KMS-11 (cell line): ENCODE measurements around the gene SPOCD1.

Experiments used
- H2AFZ ChIP-seq: fragments of 200-600 bp; sonication (generic); 2 replicates; pipeline ENCODE4 v1.6.1; 2016; ENCODE audit warnings: antibody characterized with exemption, mixed run types, low read depth
- H3K27ac ChIP-seq: fragments of 200-600 bp; sonication (generic); 2 replicates; pipeline ENCODE4 v1.6.1; 2016; ENCODE audit warnings: mild to moderate bottlenecking, mixed run types
- H3K27me3 ChIP-seq: fragments of 200-600 bp; sonication (generic); 2 replicates; pipeline ENCODE4 v1.6.1; 2017; ENCODE audit warnings: mild to moderate bottlenecking, low read depth, mixed run types, moderate library complexity; ENCODE audit not compliant: insufficient read depth
- H3K36me3 ChIP-seq: fragments of 200-600 bp; sonication (generic); 2 replicates; pipeline ENCODE4 v1.6.1; 2017; ENCODE audit warnings: mild to moderate bottlenecking, mixed run types; ENCODE audit not compliant: insufficient read depth
- H3K4me1 ChIP-seq: fragments of 200-600 bp; sonication (generic); 2 replicates; pipeline ENCODE4 v1.6.1; 2016; ENCODE audit warnings: mild to moderate bottlenecking, low read depth, mixed run types; ENCODE audit not compliant: poor library complexity, severe bottlenecking
- H3K4me2 ChIP-seq: fragments of 200-600 bp; sonication (generic); 2 replicates; pipeline ENCODE4 v1.7.0; 2016; ENCODE audit warnings: mild to moderate bottlenecking, mixed run types
- H3K4me3 ChIP-seq: fragments of 200-600 bp; sonication (generic); IDR thresholded peaks from 2 replicates; pipeline ENCODE4 v1.6.1; 2017; ENCODE audit warnings: low read depth, low read length, mixed read lengths; ENCODE audit not compliant: insufficient read depth
- H3K79me2 ChIP-seq: fragments of 200-600 bp; sonication (generic); 2 replicates; pipeline ENCODE4 v1.6.1; 2016; ENCODE audit warnings: low read depth, mixed run types; ENCODE audit not compliant: insufficient read depth
- H3K9ac ChIP-seq: fragments of 200-600 bp; sonication (generic); 2 replicates; pipeline ENCODE4 v1.6.1; 2016; ENCODE audit warnings: mild to moderate bottlenecking, mixed run types
- H4K20me1 ChIP-seq: fragments of 200-600 bp; sonication (generic); 2 replicates; pipeline ENCODE4 v1.6.1; 2016; ENCODE audit warnings: mild to moderate bottlenecking, mixed run types; ENCODE audit not compliant: insufficient read depth
- CTCF ChIP-seq: fragments of 200-600 bp; sonication (generic); conservative IDR thresholded peaks from 2 replicates; pipeline ENCODE4 v1.6.1; 2017; ENCODE audit warnings: low read depth, mild to moderate bottlenecking, antibody characterized with exemption, low read length, moderate library complexity, mixed read lengths

The SPOCD1 gene

DNA sequence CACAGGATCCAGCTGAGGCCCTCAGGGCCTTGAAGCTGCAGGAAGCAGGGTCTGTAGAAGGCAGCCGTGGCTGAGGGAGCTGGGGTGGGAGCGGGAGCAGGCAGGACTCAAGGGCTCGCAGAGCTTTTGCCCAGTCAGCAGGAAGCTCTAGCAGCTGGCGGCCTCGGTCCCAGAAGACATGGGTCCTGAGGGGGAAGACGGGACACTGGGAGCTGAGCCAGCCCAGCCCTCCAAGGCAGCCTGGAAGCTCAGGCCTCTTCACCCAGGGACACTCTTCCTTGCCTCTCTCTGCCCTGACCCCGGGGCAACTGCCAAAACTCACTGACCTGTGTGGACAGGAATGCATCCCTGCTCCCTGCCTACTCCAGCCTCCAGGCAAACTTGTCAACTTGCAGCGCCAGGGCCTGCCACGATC, 60.6 kb downstream of the SPOCD1 start:
- Histone ChIP-seq H3K4me1 (peaks cover 2% of the 10 kb centered on the region), H2AFZ (no peak overlapping the region), H3K27me3 (peaks cover 5% of the 10 kb centered on the region; the same call in 1 of the 2 replicates), H3K79me2 (no peaks in the 10 kb centered on the region), H3K4me2 (no peak overlapping the region), H3K4me3 (no peak overlapping the region), H3K27ac (no peak overlapping the region), H3K36me3 (no peaks in the 10 kb centered on the region), H3K9ac (no peak overlapping the region), H4K20me1 (no peaks in the 10 kb centered on the region)
- no peak for TF ChIP-seq CTCF

- H3K4me3 ChIP-seq, result no peak overlapping the region
- H3K36me3 ChIP-seq, result no peaks in the 10 kb centered on the region
- peaks cover 6% of the 10 kb centered on the region for H3K4me1 ChIP-seq
- no peak overlapping the region for H3K4me2 ChIP-seq
- no peak for TF ChIP-seq CTCF
- no peak overlapping the region for H3K9ac ChIP-seq
- no peaks in the 10 kb centered on the region for H3K79me2 ChIP-seq
- no peak overlapping the region for H2AFZ ChIP-seq
- no peak overlapping the region for H3K27ac ChIP-seq
- H3K27me3 ChIP-seq, result no peaks in the 10 kb centered on the region; the same call in 1 of the 2 replicates
- no peaks in the 10 kb centered on the region for H4K20me1 ChIP-seq
Observed at GRCh38 chr1:31754397-31754796, 61.4 kb downstream of the SPOCD1 start.

- Histone ChIP-seq H2AFZ (no peak overlapping the region), H3K4me3 (no peak overlapping the region), H3K79me2 (no peaks in the 10 kb centered on the region), H3K27ac (no peak overlapping the region), H3K4me1 (peaks cover 6% of the 10 kb centered on the region), H3K9ac (no peak overlapping the region), H3K27me3 (no peaks in the 10 kb centered on the region; the same call in 1 of the 2 replicates), H3K36me3 (no peaks in the 10 kb centered on the region), H3K4me2 (no peak overlapping the region), H4K20me1 (no peaks in the 10 kb centered on the region)
- TF ChIP-seq CTCF, result no peak
Observed at GRCh38 chr1:31753707-31754349, 62.0 kb downstream of the SPOCD1 start.

GRCh38 chr1:31752952-31753475, 62.8 kb downstream of the SPOCD1 start:
- no peak overlapping the region for H3K4me2 ChIP-seq
- peaks cover 6% of the 10 kb centered on the region for H3K4me1 ChIP-seq
- H2AFZ ChIP-seq, result no peak overlapping the region
- no peak overlapping the region for H3K4me3 ChIP-seq
- H3K27ac ChIP-seq, result no peak overlapping the region
- no peaks in the 10 kb centered on the region; the same call in 1 of the 2 replicates for H3K27me3 ChIP-seq
- H3K9ac ChIP-seq, result no peak overlapping the region
- no peak for TF ChIP-seq CTCF
- no peaks in the 10 kb centered on the region for H3K79me2 ChIP-seq
- no peaks in the 10 kb centered on the region for H4K20me1 ChIP-seq
- H3K36me3 ChIP-seq, result no peaks in the 10 kb centered on the region
